GM21390 (cell line): ENCODE measurements around the gene ST3GAL5.
"Not testable (repeated sequence)": the region's sequence is repeated elsewhere in the genome, so short reads cannot be mapped to it uniquely, and the experiment has no call there.

ENCODE experiments used
- ATAC-seq: cut with Tn5 transposase; IDR thresholded peaks from one replicate; pipeline ENCODE4 v1.9.1; 2021; ENCODE audit not compliant: unreplicated experiment

Gene ST3GAL5

GRCh38 chr2:85888684-85889626, at the start of gene ST3GAL5:
TSS of gene ST3GAL5 (minus strand) at chr2:85888990. CDS start at chr2:85888905, 85 bp downstream.
- ATAC-seq: peak; percentile 82

- ATAC-seq: no peak
Measured at GRCh38 chr2:85938456-85938855, 49.7 kb upstream of the ST3GAL5 start.

GRCh38 chr2:85937069-85937439, 48.3 kb upstream of the ST3GAL5 start:
- ATAC-seq: no peak

GRCh38 chr2:85936421-85937068, 47.8 kb upstream of the ST3GAL5 start:
- no peak for ATAC-seq

GRCh38 chr2:85935746-85936208, 47.0 kb upstream of the ST3GAL5 start:
- no peak for ATAC-seq

- no peak for ATAC-seq
Measured at GRCh38 chr2:85935170-85935745, 46.5 kb upstream of the ST3GAL5 start.

- ATAC-seq: no peak
Measured at GRCh38 chr2:85933753-85934594, 45.2 kb upstream of the ST3GAL5 start.

GRCh38 chr2:85931151-85931550, 42.4 kb upstream of the ST3GAL5 start:
- not testable (repeated sequence) for ATAC-seq

- no peak for ATAC-seq
Measured at GRCh38 chr2:85930129-85931124, 41.6 kb upstream of the ST3GAL5 start.

- ATAC-seq: no peak
Measured at GRCh38 chr2:85929096-85930050, 40.6 kb upstream of the ST3GAL5 start.

- ATAC-seq: no peak
Measured at GRCh38 chr2:85926931-85927661, 38.3 kb upstream of the ST3GAL5 start.

GRCh38 chr2:85926526-85926925, 37.7 kb upstream of the ST3GAL5 start:
- no peak for ATAC-seq

GRCh38 chr2:85925216-85925671, 36.5 kb upstream of the ST3GAL5 start:
- no peak for ATAC-seq

GRCh38 chr2:85924522-85924921, 35.7 kb upstream of the ST3GAL5 start:
- no peak for ATAC-seq

- ATAC-seq: no peak
Measured at GRCh38 chr2:85922199-85922598, 33.4 kb upstream of the ST3GAL5 start.

- no peak for ATAC-seq
Measured at GRCh38 chr2:85921659-85922058, 32.9 kb upstream of the ST3GAL5 start.

GRCh38 chr2:85920810-85921545, 32.2 kb upstream of the ST3GAL5 start:
- ATAC-seq: no peak
